H1 (cell line): Measurements from ENCODE around the gene SH2D1B. TPM values are rescaled to one million over a fixed set of nuclear protein-coding genes. Genes with fewer than 3 reads are reported as not detected.

Experiments used
- CTBP2 ChIP-seq: IDR thresholded peaks from 2 replicates; pipeline ENCODE4 v1.7.0; 2011; ENCODE audit warnings: borderline replicate concordance, mild to moderate bottlenecking, moderate library complexity, mixed read lengths, low read length; ENCODE audit not compliant: insufficient read depth, insufficient read length
- E2F6 ChIP-seq: IDR thresholded peaks from 2 replicates; pipeline ENCODE4 v1.6.1; 2012; ENCODE audit warnings: inconsistent platforms
- EP300 ChIP-seq, 2 experiments: IDR thresholded peaks; 1 replicate in 1 of 2; 2 replicates in 1 of 2; pipeline ENCODE4 v1.6.1; 2011 to 2012; ENCODE audit warnings: low read depth in 2 of 2, low read length in 2 of 2, mild to moderate bottlenecking in 2 of 2, borderline replicate concordance in 1 of 2, inconsistent platforms in 1 of 2, moderate library complexity in 1 of 2
- HDAC6 ChIP-seq: IDR thresholded peaks from one replicate; pipeline ENCODE4 v1.7.1; 2012; ENCODE audit warnings: low read depth, mild to moderate bottlenecking, inconsistent platforms, low read length, moderate library complexity
- JUND ChIP-seq: IDR thresholded peaks from 2 replicates; pipeline ENCODE4 v1.6.1; 2011; ENCODE audit warnings: mild to moderate bottlenecking, improper control_type of control experiment, low read length
- TBP ChIP-seq: IDR thresholded peaks from 2 replicates; pipeline ENCODE4 v1.6.1; 2011; ENCODE audit warnings: low read depth, low read length, improper control_type of control experiment
- polyA plus RNA-seq, 7 experiments: library from polyadenylated mRNA; depleted of rRNA in 3 of 7; stranded (reverse) in 5 of 7; unstranded in 2 of 7; fragments of >200 nt in 5 of 7; fragments of 200-250 nt in 2 of 7; gene quantifications; 1 replicate in 5 of 7; 2 replicates in 1 of 7; 4 replicates in 1 of 7; pipeline versions ENCODE4 v1.2.1 to v1.2.3, GENCODE V29; 2011 to 2013; ENCODE audit warnings: missing spikeins in 2 of 7, mixed read lengths in 2 of 7
- total RNA-seq: library from RNA; stranded (reverse); fragmentation: NEBNext Ultra II Directional; extraction: Animal tissue kit (Norgen Biotek cat#: 25700); gene quantifications from 2 replicates; pipeline ENCODE4 v1.2.1, GENCODE V29; 2021
- TF ChIP-seq, protein P1 (sequence below): fragments of 300-600 bp; sonication (generic); IDR thresholded peaks from 2 replicates; pipeline ENCODE4 v1.7.1; 2012; ENCODE audit warnings: low read length, moderate library complexity, mild to moderate bottlenecking, inconsistent platforms; ENCODE audit not compliant: insufficient replicate concordance

The SH2D1B gene
- total and polyA plus RNA-seq, 2 of the 8 experiments (the other 6 are each of a cell fraction or from before 2014, with no cell fraction given), result not detected

GRCh38 chr1:162383091-162383490, 28.8 kb downstream of the SH2D1B start (continued):
- TF ChIP-seq, protein P1, sequence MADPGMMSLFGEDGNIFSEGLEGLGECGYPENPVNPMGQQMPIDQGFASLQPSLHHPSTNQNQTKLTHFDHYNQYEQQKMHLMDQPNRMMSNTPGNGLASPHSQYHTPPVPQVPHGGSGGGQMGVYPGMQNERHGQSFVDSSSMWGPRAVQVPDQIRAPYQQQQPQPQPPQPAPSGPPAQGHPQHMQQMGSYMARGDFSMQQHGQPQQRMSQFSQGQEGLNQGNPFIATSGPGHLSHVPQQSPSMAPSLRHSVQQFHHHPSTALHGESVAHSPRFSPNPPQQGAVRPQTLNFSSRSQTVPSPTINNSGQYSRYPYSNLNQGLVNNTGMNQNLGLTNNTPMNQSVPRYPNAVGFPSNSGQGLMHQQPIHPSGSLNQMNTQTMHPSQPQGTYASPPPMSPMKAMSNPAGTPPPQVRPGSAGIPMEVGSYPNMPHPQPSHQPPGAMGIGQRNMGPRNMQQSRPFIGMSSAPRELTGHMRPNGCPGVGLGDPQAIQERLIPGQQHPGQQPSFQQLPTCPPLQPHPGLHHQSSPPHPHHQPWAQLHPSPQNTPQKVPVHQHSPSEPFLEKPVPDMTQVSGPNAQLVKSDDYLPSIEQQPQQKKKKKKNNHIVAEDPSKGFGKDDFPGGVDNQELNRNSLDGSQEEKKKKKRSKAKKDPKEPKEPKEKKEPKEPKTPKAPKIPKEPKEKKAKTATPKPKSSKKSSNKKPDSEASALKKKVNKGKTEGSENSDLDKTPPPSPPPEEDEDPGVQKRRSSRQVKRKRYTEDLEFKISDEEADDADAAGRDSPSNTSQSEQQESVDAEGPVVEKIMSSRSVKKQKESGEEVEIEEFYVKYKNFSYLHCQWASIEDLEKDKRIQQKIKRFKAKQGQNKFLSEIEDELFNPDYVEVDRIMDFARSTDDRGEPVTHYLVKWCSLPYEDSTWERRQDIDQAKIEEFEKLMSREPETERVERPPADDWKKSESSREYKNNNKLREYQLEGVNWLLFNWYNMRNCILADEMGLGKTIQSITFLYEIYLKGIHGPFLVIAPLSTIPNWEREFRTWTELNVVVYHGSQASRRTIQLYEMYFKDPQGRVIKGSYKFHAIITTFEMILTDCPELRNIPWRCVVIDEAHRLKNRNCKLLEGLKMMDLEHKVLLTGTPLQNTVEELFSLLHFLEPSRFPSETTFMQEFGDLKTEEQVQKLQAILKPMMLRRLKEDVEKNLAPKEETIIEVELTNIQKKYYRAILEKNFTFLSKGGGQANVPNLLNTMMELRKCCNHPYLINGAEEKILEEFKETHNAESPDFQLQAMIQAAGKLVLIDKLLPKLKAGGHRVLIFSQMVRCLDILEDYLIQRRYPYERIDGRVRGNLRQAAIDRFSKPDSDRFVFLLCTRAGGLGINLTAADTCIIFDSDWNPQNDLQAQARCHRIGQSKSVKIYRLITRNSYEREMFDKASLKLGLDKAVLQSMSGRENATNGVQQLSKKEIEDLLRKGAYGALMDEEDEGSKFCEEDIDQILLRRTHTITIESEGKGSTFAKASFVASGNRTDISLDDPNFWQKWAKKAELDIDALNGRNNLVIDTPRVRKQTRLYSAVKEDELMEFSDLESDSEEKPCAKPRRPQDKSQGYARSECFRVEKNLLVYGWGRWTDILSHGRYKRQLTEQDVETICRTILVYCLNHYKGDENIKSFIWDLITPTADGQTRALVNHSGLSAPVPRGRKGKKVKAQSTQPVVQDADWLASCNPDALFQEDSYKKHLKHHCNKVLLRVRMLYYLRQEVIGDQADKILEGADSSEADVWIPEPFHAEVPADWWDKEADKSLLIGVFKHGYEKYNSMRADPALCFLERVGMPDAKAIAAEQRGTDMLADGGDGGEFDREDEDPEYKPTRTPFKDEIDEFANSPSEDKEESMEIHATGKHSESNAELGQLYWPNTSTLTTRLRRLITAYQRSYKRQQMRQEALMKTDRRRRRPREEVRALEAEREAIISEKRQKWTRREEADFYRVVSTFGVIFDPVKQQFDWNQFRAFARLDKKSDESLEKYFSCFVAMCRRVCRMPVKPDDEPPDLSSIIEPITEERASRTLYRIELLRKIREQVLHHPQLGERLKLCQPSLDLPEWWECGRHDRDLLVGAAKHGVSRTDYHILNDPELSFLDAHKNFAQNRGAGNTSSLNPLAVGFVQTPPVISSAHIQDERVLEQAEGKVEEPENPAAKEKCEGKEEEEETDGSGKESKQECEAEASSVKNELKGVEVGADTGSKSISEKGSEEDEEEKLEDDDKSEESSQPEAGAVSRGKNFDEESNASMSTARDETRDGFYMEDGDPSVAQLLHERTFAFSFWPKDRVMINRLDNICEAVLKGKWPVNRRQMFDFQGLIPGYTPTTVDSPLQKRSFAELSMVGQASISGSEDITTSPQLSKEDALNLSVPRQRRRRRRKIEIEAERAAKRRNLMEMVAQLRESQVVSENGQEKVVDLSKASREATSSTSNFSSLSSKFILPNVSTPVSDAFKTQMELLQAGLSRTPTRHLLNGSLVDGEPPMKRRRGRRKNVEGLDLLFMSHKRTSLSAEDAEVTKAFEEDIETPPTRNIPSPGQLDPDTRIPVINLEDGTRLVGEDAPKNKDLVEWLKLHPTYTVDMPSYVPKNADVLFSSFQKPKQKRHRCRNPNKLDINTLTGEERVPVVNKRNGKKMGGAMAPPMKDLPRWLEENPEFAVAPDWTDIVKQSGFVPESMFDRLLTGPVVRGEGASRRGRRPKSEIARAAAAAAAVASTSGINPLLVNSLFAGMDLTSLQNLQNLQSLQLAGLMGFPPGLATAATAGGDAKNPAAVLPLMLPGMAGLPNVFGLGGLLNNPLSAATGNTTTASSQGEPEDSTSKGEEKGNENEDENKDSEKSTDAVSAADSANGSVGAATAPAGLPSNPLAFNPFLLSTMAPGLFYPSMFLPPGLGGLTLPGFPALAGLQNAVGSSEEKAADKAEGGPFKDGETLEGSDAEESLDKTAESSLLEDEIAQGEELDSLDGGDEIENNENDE, result no peak
- TF ChIP-seq CTBP2 (no peak), E2F6 (no peak), HDAC6 (no peak), TBP (no peak), EP300 (IDR thresholded peaks at IDR 0.05; ENCODE audit: borderline replicate concordance in 1 of 2, low read depth in 2 of 2, low read length in 2 of 2) (no peak), JUND (no peak)
